ENCODE measurements around the gene VGLL4.
A peak's percentile ranks its signal among the peaks of the same experiment; 100 is the strongest.

Gene VGLL4

GRCh38 chr3:11565492-11565891, 78.2 kb downstream of the VGLL4 start:
- no peak for DNase-seq (ENCODE audit: low read depth in 2 of 2)

GRCh38 chr3:11565072-11565471, 78.6 kb downstream of the VGLL4 start:
- DNase-seq (ENCODE audit: low read depth in 2 of 2) = no peak

DNA sequence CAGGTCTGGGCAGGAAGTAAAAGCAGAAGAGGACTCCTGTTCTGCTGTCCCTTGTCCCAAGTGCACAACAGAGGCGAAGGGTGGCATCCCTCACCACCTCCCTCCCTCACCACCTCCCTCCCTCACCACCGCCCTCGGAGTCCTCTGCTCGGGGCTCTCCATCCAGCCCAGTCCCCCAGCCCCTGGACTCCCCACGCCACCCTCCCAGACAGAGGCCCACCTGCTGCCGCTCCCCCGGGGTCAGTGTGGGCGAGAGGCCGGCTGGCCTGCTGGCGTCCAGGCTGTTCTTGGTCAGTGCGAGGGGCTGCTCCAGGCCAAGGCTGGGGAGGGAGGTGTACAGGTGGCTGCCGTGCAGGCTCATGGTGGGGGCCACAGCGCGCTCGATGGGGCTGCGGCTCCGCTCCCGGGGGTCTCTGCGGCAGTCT, 79.1 kb downstream of the VGLL4 start:
- no peak for DNase-seq (ENCODE audit: low read depth in 2 of 2)

DNA sequence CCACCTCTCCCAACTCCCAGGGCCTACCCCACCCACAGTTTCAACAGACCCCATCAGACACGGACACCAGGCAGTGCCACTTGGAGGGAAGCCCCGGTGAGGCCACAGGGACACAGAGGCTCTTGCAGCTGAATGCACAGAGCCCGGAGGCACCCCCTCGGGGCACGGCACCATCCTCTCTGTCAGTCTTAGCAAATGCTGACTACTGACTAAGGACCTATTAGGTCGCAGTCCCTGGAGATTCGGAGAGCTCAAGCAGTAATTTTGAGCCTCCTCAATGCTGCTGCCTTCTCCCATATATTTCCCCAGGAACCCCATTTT, 79.9 kb downstream of the VGLL4 start:
- no peak for DNase-seq (ENCODE audit: low read depth in 2 of 2)

- DNase-seq (ENCODE audit: low read depth in 2 of 2) = no peak
Observed at GRCh38 chr3:11563159-11563864, 80.4 kb downstream of the VGLL4 start.

DNA sequence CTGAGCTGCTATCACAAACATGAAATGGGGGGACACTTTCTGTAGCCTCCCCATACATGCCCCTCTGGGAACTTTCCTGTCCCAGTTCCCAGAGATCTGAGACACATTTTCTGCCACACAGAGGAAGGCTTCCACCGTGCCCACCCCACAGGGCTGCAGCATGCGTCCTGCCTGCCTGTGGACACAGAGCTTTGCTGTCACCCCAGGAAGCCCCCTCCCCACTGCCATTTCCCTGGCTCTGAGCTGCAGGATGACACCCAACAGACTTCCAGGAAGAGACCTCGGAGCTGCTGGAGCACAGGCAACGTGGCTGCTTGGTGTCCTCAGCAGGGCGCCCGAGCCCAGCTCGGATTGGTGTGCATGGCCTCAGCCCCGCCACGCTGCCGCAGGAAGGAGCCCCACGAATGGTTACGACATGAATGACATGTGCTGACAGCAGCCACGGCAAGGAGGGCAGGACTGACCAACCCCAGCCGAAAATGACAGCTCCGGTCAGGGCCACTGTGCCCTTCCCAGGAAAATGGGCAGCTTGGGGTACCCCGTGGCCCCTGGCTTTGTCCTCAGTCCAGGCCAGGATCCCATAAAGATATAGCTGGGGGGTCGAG, 81.3 kb downstream of the VGLL4 start:
- DNase-seq (ENCODE audit: low read depth in 2 of 2) = no peak

DNA sequence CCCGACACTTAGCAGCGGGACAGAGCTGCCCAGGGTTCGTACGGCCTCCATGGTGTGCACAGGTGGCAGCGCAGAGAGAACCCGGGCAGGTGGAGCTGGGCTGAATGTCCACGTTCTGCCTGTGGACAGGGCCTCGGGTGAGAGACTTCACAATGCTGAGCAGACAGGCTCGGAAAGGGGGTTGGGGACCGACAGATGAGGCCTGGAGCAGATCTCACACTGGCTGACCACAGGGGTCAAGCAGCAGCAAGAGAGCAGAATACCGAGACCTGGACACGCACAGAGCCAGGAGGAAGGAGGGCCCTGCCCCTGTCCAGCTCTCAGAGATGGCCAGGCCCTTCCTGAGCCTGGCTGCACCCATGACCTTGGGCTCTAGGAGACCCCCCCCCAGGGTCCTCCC, 83.0 kb downstream of the VGLL4 start:
- no peak for DNase-seq (ENCODE audit: low read depth in 2 of 2)

DNA sequence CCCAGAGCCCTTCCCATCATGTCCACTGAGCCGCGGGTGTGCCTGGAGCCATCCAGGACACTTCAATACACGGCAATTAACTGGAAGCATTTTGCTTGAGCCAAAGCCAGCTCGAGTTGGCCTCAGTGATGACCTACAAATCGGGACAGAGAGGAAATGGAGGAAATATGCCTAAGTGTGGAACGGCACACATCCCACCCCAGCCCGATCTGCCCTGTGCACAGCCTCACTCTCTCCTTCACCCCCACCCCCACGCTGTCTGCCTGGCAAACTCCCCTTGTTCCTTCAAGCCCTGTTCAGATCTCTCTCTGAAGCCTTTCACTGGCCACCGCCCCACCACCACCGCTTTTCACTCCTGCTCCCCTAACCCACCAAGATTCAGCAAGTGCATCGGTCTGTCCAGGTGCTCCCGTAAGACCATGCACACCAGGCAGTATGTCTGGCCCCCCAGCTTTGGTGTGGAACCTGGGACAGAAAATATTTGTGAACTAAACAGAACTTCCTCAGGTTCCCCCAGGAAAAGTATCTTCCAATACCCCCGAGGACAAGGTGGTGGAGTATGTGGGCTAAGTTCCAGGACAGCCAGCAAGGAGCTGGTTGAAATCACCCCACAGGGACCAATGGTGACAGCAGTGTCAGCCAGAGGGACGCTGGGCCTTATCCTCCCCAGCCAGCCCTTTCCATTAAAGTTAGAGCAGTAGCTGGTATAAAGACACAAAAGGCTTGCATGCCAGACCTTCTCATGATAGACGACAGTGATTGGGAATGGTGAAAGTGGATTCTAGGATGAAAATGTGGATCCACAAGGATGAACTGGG, 83.7 kb downstream of the VGLL4 start:
- no peak for DNase-seq (ENCODE audit: low read depth in 2 of 2)

- DNase-seq (ENCODE audit: low read depth in 2 of 2) = no peak
Observed at GRCh38 chr3:11558918-11559815, 84.5 kb downstream of the VGLL4 start.

DNA sequence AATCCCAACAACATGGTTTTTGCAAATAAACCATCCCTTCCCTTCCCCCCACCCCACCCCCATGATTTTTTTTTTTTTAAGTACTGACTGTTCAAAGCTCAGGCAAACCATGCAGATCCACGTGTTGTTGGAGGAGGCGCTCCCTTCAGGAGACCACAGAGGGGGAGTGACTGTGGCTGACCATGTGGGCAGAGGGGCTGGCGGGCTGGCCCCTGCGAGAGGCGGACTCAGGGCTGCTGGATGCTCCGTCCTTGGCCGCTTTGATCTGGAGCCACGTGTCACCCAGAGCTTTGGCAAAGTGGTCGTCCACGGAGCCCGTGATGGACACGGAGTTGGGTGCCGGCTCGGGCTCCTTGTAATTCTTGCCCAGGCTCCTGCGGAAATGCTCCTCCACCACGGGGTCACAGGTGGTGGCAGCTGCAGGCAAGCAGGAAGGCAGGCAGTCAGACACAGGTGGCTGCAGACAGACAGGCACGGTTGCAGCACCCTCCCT, 85.3 kb downstream of the VGLL4 start:
- no peak for DNase-seq (ENCODE audit: low read depth in 2 of 2)

- DNase-seq (ENCODE audit: low read depth in 2 of 2) = peak; percentile 40 to 49
Observed at GRCh38 chr3:11558002-11558401, 85.7 kb downstream of the VGLL4 start.

DNA sequence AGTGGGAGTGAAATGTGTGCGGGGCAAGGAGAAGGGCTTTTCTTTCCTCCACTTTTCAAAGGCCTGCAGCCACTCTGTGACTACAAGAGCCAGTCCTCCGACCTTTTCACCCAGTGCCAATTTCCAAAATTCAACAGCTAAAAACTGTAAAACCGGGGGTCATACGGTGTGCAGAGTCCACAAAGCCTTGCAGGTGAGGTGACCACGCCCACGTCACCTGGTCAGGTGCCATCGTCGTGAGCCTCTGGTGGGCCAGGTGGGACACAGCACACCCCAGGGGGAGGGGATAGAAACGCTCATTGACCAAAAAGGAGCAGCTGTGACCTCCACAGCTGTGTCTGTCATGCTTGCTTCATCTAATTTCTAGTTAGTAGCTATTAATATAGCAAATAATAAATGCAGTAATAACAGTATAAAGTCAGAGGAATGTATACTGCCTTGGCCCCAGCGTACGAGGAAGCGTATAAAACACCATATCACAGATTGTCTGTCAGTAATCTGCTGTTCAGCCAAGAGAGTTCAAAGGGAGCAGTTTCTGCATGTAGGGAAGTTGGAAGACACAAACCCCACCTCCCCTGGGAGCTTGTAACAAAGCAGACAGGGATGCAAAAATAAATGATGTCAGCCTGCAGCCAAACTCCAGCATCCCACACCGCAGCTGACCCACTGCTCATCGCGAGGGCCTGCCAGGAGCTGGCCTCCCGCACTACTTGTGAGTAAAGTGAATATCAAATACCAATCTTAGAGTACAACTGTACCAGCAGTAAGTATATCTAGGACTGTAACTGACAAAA, 86.7 kb downstream of the VGLL4 start:
- peak; percentile 69 to 74 for DNase-seq (ENCODE audit: low read depth in 2 of 2)

- no peak for DNase-seq (ENCODE audit: low read depth in 2 of 2)
Observed at GRCh38 chr3:11555881-11556633, 87.7 kb downstream of the VGLL4 start.

DNA sequence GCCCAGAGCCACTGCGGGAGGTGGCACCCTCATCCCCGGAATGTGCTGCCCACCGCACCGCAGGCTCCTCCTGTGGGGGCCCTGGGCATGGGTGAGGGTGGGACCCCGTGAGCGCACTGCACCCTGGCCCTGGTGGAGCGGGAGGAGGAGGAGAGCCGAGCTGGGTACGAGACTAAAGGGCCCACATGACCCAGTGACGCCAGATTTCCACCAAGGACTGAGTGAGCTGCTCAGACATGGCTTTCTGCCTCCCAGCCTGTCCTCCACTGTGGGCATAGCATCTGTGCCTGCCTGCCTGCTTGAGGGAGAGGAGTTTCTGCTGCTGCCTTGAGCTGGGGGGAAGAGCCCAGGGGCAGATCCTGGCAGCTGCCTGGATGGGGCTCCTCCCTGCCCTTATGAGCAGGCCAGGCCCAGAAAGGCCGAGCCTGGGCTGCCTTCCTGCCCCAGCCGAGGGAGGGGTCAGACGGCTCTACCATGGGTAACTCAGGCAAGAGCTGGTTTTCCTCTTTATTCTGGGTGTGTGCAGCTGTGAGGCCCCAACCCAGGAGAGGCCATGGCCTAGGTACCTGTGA, 88.4 kb downstream of the VGLL4 start:
- no peak for DNase-seq (ENCODE audit: low read depth in 2 of 2)

GRCh38 chr3:11554666-11555065, 89.0 kb downstream of the VGLL4 start:
- DNase-seq (ENCODE audit: low read depth in 2 of 2) = no peak

DNA sequence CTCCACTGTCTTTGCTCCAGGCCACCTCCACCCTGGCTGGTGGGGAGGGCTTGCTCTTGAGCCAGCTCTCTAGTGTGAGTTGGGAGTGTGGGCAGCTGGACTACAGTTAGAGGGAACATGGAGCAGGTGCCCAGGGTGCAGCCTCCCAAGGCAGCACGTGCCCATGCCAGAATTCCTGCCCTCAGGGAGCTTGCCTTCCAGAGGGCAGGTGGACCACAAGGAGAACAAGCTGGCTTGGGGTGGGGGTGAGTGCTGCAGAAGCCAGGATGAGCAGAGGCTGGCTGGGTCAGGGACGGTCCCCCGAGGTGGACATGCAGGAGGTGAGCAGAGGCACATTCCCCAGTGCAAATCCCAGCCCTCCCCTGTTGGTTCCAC, 89.5 kb downstream of the VGLL4 start:
- no peak for DNase-seq (ENCODE audit: low read depth in 2 of 2)

- DNase-seq (ENCODE audit: low read depth in 2 of 2) = no peak
Observed at GRCh38 chr3:11553436-11554235, 90.1 kb downstream of the VGLL4 start.

- DNase-seq (ENCODE audit: low read depth in 2 of 2) = no peak
Observed at GRCh38 chr3:11552289-11553264, 91.1 kb downstream of the VGLL4 start.

Measured in fibroblast of skin of left quadriceps (primary cell).